Measurements from ENCODE around the gene INAFM2. TPM values are rescaled to one million over a fixed set of nuclear protein-coding genes. Genes with fewer than 3 reads are reported as not detected.

The INAFM2 gene
- total and polyA plus RNA-seq, 4 experiments from 2014 or later: 0.08 to 7.5 (median 5.0) TPM

DNA sequence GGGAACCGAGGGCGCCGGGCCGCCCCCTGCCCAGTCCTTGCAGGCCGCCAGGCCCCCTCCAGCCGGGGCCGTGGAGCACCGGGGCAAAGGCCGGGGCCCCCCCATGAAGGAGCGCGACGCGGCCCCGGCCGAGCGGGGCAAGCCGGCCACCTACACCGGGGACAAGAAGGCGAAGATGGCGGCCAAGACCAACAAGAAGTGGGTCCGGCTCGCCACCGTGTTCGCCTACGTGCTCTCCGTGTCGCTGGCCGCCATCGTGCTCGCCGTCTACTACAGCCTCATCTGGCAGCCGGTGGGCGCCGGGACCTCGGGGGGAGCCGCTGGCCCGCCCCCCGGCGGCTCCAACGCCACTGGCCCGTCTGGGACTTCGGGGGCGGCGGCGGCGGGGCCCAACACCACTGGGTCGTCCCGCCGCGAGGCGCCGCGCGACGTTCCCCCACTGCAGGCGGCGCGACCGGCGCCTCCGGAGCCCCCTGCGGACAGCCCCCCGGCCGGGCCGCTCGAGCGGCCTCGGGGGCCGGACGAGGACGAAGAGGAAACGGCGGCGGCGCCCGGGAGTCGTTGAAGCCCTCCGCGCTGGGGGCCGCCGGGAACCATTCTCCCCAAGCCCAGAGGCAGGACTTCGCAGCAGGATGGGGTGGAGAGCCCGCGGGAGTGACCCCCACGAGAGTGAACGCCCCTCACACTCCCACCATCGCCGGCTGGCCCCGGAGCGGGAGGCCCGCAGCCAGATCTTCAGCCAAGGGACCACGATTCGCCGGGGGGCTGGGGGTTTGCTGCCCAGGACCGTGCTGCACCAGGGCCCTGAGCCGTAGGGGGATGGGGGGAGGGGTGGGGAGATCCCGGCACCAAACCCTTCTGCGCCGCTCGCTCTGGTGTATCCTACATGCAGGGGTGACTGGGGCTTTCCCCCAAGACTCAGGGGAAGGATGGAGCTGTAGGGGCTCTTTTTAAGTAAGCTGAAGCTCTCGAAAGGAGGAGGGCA lies 753 bp downstream of the INAFM2 start:
- H3K27me3 Mint-ChIP-seq: peaks cover 0 to 7% of the 10 kb centered on the region in 2 donors
- no peaks in the 10 kb centered on the region for H3K36me3 ChIP-seq (ENCODE audit: insufficient read depth, low read length)
- no peaks in the 10 kb centered on the region for H3K36me3 Mint-ChIP-seq
- ChIA-PET CTCF (ENCODE audit: partially characterized antibody) (interaction anchor here (1.0 to 23.8 kb wide), 9 partner anchors 11 to 98 kb away, joined by 3 to 634 read pairs (median 31); partner anchors contain the start of genes CCDC9B, INAFM2 and PLCB2), POLR2A (ENCODE audit: partially characterized antibody) (interaction anchor here (0.8 to 8.8 kb wide), 5 partner anchors 10 to 115 kb away, joined by 3 to 90 read pairs (median 6); partner anchors contain the start of gene PLCB2)
- H3K4me3 Mint-ChIP-seq: peak overlapping the region; percentile 78 to 88 (median 84)
- H3K4me1 ChIP-seq (ENCODE audit: insufficient read depth, low read length): peaks cover 22% of the 10 kb centered on the region
- H3K9me3 Mint-ChIP-seq: no peaks in the 10 kb centered on the region
- DNase-seq: peak in 2 of 5 donors; percentile 16 to 25
- H3K27ac Mint-ChIP-seq: peak overlapping the region in 3 of 7 donors; percentile 41 to 84 (median 78)
- no peaks in the 10 kb centered on the region for H3K27me3 ChIP-seq (ENCODE audit: insufficient read depth, low read length)
- H3K9me3 ChIP-seq (ENCODE audit: control insufficient read depth in 1 of 2, low read length in 2 of 2): no peaks in the 10 kb centered on the region
- intact Hi-C loops (cut with micrococcal nuclease): loop anchor here (1.0 to 5.0 kb wide), 5 partner anchors 16 to 908 kb away; partner anchors contain the start of genes ANKRD63, CHP1, DNAJC17 and EXD1
- H3K4me1 Mint-ChIP-seq: peaks cover 16 to 35% (median 25%) of the 10 kb centered on the region in 4 donors
- H3K27ac ChIP-seq (ENCODE audit: low read depth, low read length): no peak overlapping the region
- peak overlapping the region in 1 of 2 donors; percentile 41 for H3K4me3 ChIP-seq (ENCODE audit: low read length in 2 of 2)

DNA sequence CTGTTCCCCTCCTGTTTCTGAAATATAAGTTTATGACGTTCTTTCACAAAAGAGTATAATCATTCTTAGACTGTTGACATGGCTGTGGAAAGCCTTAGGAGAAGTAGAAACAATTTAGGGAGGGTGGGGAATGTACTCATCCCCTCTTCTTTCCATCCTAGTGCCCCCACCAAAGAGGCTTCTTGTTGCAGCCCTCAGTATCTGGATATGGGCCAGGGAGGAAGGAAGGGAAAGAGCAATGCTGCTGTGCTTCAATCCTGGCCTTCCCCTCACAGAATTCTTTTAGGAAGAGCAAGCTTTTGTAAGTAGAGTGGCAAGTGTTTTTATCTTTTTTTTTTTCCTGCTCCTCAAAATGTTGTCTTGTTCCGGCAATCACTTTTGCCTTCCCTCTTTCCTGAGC lies 1.7 kb downstream of the INAFM2 start:
- Mint-ChIP-seq H3K4me1 (peaks cover 16 to 35% (median 25%) of the 10 kb centered on the region in 4 donors), H3K9me3 (no peaks in the 10 kb centered on the region), H3K36me3 (no peaks in the 10 kb centered on the region), H3K27ac (peak overlapping the region in 2 of 7 donors; percentile 1 to 84), H3K4me3 (peak overlapping the region; percentile 78 to 88 (median 84)), H3K27me3 (peaks cover 0 to under 1% of the 10 kb centered on the region in 2 donors)
- ChIA-PET POLR2A (ENCODE audit: partially characterized antibody) (interaction anchor here (0.8 to 5.4 kb wide), 3 partner anchors 9 to 17 kb away, joined by 3 to 44 read pairs (median 3); partner anchors contain the start of gene PLCB2), CTCF (ENCODE audit: partially characterized antibody) (interaction anchor here (1.0 to 21.4 kb wide), 7 partner anchors 12 to 107 kb away, joined by 3 to 634 read pairs (median 8); partner anchors contain the start of genes INAFM2 and PLCB2)
- Histone ChIP-seq H3K36me3 (ENCODE audit: insufficient read depth, low read length) (no peaks in the 10 kb centered on the region), H3K4me1 (ENCODE audit: insufficient read depth, low read length) (peaks cover 22% of the 10 kb centered on the region), H3K27ac (ENCODE audit: low read depth, low read length) (no peak overlapping the region), H3K9me3 (ENCODE audit: control insufficient read depth in 1 of 2, low read length in 2 of 2) (no peaks in the 10 kb centered on the region), H3K4me3 (ENCODE audit: low read length in 2 of 2) (peak overlapping the region in 1 of 2 donors; percentile 41), H3K27me3 (ENCODE audit: insufficient read depth, low read length) (no peaks in the 10 kb centered on the region)
- no peak for DNase-seq
- intact Hi-C loops (cut with micrococcal nuclease): no loop called here

DNA sequence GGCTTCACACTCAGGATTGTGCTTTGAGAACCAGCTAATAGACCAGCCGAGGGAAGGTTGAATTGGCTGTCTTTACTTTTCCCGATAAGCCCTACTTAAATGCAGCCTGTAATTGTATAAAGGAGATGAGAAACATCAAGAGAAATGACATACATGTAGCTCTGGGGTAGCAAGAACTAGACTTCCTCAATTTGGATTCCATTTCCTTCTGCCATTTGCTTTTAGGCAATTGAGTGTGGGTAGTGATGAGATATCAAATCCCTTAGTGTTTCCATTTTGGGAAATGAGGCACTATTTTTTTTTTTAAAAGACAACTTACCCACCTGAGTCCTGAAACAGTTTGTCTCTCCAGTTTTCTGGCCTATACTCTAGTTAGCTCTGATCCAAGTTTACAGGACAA lies 2.2 kb downstream of the INAFM2 start:
- CTCF ChIA-PET (ENCODE audit: partially characterized antibody): interaction anchor here (1.2 to 21.4 kb wide), 6 partner anchors 12 to 108 kb away, joined by 3 to 634 read pairs (median 16); partner anchors contain the start of genes INAFM2 and PLCB2

DNA sequence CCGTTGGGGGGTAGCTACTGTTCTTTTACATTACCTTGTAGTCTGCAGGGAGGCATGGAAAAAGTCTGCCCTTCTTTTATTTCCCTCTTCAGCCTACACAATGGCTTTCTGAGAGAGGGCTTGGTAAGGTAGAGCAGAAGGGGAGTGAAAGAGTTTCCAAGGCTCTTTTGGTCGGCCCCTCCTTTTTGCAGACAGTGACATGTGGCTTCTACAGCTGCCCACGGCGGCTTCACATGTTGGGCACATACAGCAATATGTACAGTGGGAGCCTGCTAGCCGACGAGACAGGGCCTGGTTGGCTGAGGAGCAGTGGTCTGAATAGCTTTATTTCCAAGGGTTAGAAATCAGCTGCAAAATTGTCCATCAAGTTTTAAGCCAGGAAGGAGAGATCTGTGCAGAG lies 4.0 kb downstream of the INAFM2 start:
- no peak for DNase-seq
- Histone ChIP-seq H3K4me3 (ENCODE audit: low read length in 2 of 2) (no peak overlapping the region), H3K36me3 (ENCODE audit: insufficient read depth, low read length) (no peaks in the 10 kb centered on the region), H3K27me3 (ENCODE audit: insufficient read depth, low read length) (no peaks in the 10 kb centered on the region), H3K27ac (ENCODE audit: low read depth, low read length) (no peak overlapping the region), H3K4me1 (ENCODE audit: insufficient read depth, low read length) (peaks cover 20% of the 10 kb centered on the region), H3K9me3 (ENCODE audit: control insufficient read depth in 1 of 2, low read length in 2 of 2) (no peaks in the 10 kb centered on the region)
- Mint-ChIP-seq H3K9me3 (no peaks in the 10 kb centered on the region), H3K4me1 (peaks cover 9 to 20% (median 14%) of the 10 kb centered on the region in 4 donors), H3K27ac (no peak overlapping the region), H3K4me3 (no peak overlapping the region), H3K36me3 (no peaks in the 10 kb centered on the region), H3K27me3 (no peaks in the 10 kb centered on the region)
- ChIA-PET POLR2A (ENCODE audit: partially characterized antibody) (interaction anchor here (5.4 kb wide), 1 partner anchor 20 kb away, joined by 44 read pairs; the partner anchor contains the start of gene PLCB2), CTCF (ENCODE audit: partially characterized antibody) (interaction anchor here (0.5 to 21.4 kb wide), 8 partner anchors 10 to 1152 kb away, joined by 3 to 634 read pairs (median 10); partner anchors contain the start of genes INAFM2 and PLCB2)
- intact Hi-C loops (cut with micrococcal nuclease): no loop called here

More for the DNA sequence above, 2.2 kb downstream of the INAFM2 start:
- no peaks in the 10 kb centered on the region for H3K36me3 Mint-ChIP-seq
- peak overlapping the region in 6 of 8 donors; percentile 8 to 88 (median 26) for H3K4me3 Mint-ChIP-seq
- no peaks in the 10 kb centered on the region for H3K9me3 Mint-ChIP-seq
- no peak overlapping the region for H3K27ac ChIP-seq (ENCODE audit: low read depth, low read length)
- H3K4me3 ChIP-seq (ENCODE audit: low read length in 2 of 2): no peak overlapping the region
- H3K27ac Mint-ChIP-seq: peak overlapping the region in 1 of 7 donors; percentile 84
- intact Hi-C loops (cut with micrococcal nuclease): no loop called here
- DNase-seq: no peak
- H3K27me3 ChIP-seq (ENCODE audit: insufficient read depth, low read length): no peaks in the 10 kb centered on the region
- peaks cover 16 to 35% (median 25%) of the 10 kb centered on the region in 4 donors for H3K4me1 Mint-ChIP-seq
- POLR2A ChIA-PET (ENCODE audit: partially characterized antibody): interaction anchor here (0.9 to 5.4 kb wide), 2 partner anchors 9 to 18 kb away, joined by 3 to 44 read pairs; partner anchors contain the start of gene PLCB2
- no peaks in the 10 kb centered on the region for H3K27me3 Mint-ChIP-seq
- no peaks in the 10 kb centered on the region for H3K9me3 ChIP-seq (ENCODE audit: control insufficient read depth in 1 of 2, low read length in 2 of 2)
- H3K4me1 ChIP-seq (ENCODE audit: insufficient read depth, low read length): peaks cover 22% of the 10 kb centered on the region
- no peaks in the 10 kb centered on the region for H3K36me3 ChIP-seq (ENCODE audit: insufficient read depth, low read length)

GRCh38 chr15:40328176-40328575 lies 4.7 kb downstream of the INAFM2 start:
- CTCF ChIA-PET (ENCODE audit: partially characterized antibody): interaction anchor here (1.3 to 21.4 kb wide), 9 partner anchors 9 to 111 kb away, joined by 4 to 634 read pairs (median 8); partner anchors contain the start of genes INAFM2 and PLCB2
- H3K27me3 ChIP-seq (ENCODE audit: insufficient read depth, low read length): no peaks in the 10 kb centered on the region
- Mint-ChIP-seq H3K4me1 (peaks cover 9 to 15% (median 11%) of the 10 kb centered on the region in 4 donors), H3K36me3 (no peaks in the 10 kb centered on the region), H3K4me3 (no peak overlapping the region), H3K9me3 (no peaks in the 10 kb centered on the region), H3K27me3 (no peaks in the 10 kb centered on the region), H3K27ac (no peak overlapping the region)
- POLR2A ChIA-PET (ENCODE audit: partially characterized antibody): interaction anchor here (5.4 kb wide), 1 partner anchor 20 kb away, joined by 44 read pairs; the partner anchor contains the start of gene PLCB2
- H3K4me3 ChIP-seq (ENCODE audit: low read length in 2 of 2): no peak overlapping the region
- no peak for DNase-seq
- intact Hi-C loops (cut with micrococcal nuclease): no loop called here
- no peak overlapping the region for H3K27ac ChIP-seq (ENCODE audit: low read depth, low read length)
- no peaks in the 10 kb centered on the region for H3K36me3 ChIP-seq (ENCODE audit: insufficient read depth, low read length)
- H3K9me3 ChIP-seq (ENCODE audit: control insufficient read depth in 1 of 2, low read length in 2 of 2): no peaks in the 10 kb centered on the region
- H3K4me1 ChIP-seq (ENCODE audit: insufficient read depth, low read length): peaks cover 12% of the 10 kb centered on the region

- POLR2A ChIA-PET (ENCODE audit: partially characterized antibody): interaction anchor here (5.4 kb wide), 1 partner anchor 21 kb away, joined by 44 read pairs; the partner anchor contains the start of gene PLCB2
- H3K4me1 Mint-ChIP-seq: peaks cover 7 to 19% (median 11%) of the 10 kb centered on the region in 4 donors
- peaks cover 12% of the 10 kb centered on the region for H3K4me1 ChIP-seq (ENCODE audit: insufficient read depth, low read length)
- H3K36me3 ChIP-seq (ENCODE audit: insufficient read depth, low read length): no peaks in the 10 kb centered on the region
- intact Hi-C loops (cut with micrococcal nuclease): no loop called here
- CTCF ChIA-PET (ENCODE audit: partially characterized antibody): interaction anchor here (0.5 to 21.4 kb wide), 8 partner anchors 8 to 176 kb away, joined by 4 to 634 read pairs (median 6); partner anchors contain the start of genes INAFM2 and PLCB2
- no peak for DNase-seq
- no peak overlapping the region for H3K4me3 ChIP-seq (ENCODE audit: low read length in 2 of 2)
- no peaks in the 10 kb centered on the region for H3K27me3 Mint-ChIP-seq
- no peaks in the 10 kb centered on the region for H3K27me3 ChIP-seq (ENCODE audit: insufficient read depth, low read length)
- H3K36me3 Mint-ChIP-seq: no peaks in the 10 kb centered on the region
- H3K27ac ChIP-seq (ENCODE audit: low read depth, low read length): no peak overlapping the region
- H3K9me3 ChIP-seq (ENCODE audit: control insufficient read depth in 1 of 2, low read length in 2 of 2): no peaks in the 10 kb centered on the region
- no peaks in the 10 kb centered on the region for H3K9me3 Mint-ChIP-seq
- peak overlapping the region in 2 of 7 donors; percentile 29 to 33 for H3K27ac Mint-ChIP-seq
- H3K4me3 Mint-ChIP-seq: peak overlapping the region in 1 of 8 donors; percentile 3
Observed at GRCh38 chr15:40328751-40329150, 5.3 kb downstream of the INAFM2 start.

Measured in CD4-positive, alpha-beta memory T cell (primary cell).